Activated CD8-positive, alpha-beta memory T cell treated with anti-CD3 and anti-CD28 coated beads, Interleukin-2, amount 50 U/mL, for 24 hours (primary cell): Measurements from ENCODE around the gene IL7R.
"Not testable (repeated sequence)": the region's sequence is repeated elsewhere in the genome, so short reads cannot be mapped to it uniquely, and the experiment has no call there.

ENCODE experiments used
- DNase-seq: peaks from one replicate; pipeline ENCODE4 v3.0.0-alpha.2; 2020; ENCODE audit errors: extremely low read depth

The IL7R gene

DNA sequence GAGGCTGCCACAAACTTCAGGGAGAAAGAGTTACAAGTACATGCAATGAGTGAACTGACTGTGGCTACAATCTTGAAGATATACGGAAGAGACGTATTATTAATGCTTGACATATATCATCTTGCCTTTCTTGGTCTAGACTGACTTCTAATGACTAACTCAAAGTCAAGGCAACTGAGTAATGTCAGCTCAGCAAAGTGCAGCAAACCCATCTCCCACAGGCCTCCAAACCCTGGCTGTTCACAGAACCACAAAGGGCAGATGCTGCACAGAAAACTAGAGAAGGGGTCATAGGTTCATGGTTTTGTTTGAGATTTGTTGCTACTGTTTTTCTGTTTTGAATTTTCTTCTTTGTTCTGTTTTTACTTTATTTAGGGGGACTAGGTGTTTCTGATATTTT is 21.0 kb downstream of the IL7R start:
- no peak for DNase-seq

DNA sequence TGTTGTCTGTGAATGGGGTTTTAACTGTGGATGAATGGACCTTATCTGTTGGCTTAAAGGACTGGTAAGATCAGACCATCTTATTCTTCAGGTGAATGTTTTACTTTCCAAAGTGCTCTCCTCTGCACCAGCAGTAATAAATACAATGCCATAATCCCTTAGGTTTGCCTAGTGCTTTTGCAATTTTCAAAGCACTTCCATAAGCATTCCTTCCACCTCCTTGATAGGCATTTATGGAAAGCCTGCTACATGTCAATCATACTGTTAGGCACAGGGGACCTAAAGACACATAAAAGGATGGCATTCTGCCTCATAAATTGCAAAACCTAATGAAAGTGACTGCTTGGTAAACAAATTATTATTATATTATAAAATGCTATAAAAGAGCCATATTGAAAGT is 21.4 kb downstream of the IL7R start:
- DNase-seq, result no peak

DNA sequence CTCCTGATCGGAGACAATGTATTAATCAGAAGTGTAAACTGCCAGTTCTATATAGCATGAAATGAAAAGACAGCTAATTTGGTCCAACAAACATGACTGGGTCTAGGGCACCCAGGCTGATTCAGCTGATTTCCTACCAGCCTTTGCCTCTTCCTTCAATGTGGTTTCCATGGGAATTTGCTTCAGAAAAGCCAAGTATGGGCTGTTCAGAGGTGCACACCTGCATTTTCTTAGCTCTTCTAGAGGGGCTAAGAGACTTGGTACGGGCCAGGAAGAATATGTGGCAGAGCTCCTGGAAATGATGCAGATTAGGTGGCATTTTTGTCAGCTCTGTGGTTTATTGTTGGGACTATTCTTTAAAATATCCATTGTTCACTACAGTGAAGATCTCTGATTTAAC is 22.4 kb downstream of the IL7R start:
- no peak for DNase-seq

DNA sequence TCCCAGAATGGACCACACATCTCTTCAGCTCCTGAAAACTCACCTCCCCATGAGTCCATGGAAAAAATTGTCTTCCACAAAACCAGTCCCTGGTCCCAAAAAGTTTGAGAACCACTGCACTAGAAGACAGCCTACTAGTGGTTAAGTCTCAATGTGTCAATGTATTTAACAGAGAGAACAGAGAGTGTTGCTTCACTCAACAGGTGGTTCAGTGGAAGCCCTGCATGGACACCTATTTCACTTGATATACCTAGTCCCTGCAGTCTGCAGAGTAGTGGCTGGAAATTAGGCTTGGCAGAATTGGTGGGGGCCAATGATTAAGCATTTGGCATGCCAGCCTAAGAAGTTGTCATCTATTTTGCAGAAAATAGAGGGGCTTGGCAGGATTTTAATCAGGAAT is 23.0 kb downstream of the IL7R start:
- DNase-seq, result no peak

DNA sequence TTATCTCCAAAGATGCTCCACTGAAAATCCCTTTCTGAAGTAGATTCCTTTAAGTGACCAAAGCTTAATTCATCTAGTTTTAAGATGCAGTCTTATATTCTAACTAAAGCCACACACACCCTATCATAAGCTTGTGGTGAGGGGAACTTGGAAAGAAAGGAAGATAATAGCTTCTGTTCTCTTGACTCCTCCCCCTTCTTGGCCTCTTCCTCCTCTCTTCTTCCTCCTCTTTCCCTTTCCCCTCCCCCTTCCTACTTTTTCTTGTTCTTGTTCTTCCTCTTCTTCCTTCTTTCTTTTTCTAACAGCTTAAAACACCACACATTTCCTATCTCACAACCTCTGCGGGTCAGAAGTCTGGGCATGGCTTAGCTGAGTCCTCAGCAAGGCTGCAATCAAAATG is 23.5 kb downstream of the IL7R start:
- no peak for DNase-seq

DNA sequence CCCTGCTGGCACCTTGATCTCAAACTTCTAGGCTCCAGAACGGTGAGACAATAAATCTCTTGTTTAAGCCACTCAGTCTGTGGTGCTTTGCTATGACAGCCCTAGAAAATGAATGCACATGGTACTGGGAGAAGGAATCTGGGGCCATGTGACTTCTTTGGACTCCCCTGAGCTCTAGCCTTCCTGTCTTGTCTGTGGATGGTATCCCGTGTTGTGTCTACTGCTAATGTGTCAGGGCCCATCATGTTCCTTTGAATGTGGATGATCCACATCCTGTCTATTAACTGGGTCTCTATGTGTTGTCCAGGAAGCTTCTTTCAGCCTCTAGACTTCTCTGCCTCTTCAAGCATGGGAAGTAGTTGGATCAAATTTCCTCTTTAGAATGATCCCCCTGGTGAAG is 25.1 kb downstream of the IL7R start:
- no peak for DNase-seq

DNA sequence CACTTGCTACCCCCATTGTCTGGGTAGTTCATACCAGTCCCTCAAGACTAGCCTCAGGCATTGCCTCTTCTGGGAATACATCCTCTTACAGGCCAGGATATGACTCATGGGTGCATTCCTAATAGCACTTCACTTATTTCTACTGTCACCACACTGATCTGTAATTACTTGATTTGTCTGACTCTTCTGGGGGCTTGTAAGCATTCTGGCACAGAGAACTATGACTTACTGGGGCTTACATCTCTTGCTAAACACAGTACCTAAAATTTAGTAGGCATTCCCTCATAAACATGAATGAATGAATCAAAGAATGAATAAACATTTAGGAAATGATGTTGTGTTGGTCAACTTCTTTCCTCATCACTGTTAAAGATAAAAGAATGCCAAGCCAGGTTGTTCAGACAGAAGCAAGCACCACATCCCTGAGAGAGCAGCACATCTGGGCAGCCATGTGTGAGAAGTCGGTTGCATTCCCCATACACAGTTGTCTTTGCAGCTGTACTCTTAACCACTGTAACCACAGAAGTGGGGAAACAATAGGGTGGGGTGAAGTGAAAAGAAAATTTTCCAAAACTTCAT is 27.6 kb downstream of the IL7R start:
- no peak for DNase-seq

DNA sequence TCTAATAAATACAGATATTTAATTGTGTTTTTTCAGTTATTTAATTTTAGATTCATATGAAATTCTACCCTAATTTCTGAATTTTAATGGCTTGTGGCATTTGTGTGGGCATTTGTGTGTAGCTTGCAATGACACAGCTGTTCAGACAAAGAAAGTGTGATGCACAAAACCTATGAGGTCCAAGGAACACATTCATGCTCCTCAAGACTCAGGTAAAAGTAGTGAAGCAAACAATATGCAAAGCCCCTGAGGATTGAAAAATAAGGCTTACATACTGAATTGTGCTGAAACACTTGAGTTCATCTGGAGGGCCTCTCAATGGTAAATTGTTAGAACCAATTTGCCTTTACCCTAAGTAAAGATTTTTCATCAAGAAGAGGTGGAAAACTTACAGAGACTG is 28.1 kb downstream of the IL7R start:
- no peak for DNase-seq

DNA sequence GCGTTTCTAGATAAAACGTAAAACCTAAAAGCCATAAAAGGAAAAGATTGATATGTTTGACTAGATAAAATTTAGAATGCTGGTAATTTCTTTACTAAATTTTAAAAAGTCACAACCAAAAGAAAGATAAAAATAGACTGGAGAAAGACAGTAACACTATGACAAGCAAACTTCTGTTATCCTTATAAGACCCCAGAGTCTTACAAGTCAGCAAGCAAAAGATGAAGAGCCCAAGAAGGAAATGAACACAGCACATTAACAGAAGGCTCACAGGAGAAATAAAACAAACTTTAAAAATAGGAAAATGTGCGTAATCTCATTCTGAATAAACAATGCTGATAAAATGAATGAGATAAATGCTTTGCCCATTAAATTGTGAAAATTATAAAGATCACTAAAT is 29.7 kb downstream of the IL7R start:
- DNase-seq, result no peak

DNA sequence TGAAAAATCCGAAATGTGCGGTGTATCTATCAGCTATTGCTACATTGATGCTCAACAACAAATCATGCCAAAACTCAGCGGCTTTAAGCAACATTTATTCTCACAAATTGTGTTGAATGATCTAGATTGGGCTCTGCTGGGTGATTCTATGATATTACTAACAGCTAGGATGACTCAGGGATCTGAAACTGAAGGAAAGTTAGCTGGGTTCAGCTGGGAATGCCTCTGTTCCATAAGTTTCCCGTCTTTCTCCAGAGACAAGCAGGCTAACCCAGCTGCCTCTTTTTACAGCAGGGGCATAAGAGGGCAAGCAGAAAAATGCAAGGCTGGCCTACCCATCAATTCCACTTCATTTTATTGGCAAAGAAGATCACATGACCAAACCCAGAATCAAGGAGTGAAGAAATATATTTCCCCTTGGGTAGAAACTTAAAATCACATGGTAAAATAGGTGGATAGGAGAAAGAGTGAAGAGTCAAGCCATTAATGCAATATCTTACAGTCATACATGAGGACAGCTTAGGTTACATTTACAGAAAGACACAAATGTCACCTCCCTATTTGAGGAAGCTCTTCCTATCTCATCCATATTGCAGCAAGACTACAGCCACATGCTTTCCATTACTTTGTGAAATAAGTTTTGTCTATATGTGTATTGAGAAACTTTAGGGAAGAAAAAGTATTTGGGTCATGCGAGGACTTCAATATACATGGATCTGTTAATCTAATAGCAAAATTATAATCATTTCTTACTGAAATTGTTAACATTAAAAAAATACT is 30.8 kb downstream of the IL7R start:
- DNase-seq, result no peak

DNA sequence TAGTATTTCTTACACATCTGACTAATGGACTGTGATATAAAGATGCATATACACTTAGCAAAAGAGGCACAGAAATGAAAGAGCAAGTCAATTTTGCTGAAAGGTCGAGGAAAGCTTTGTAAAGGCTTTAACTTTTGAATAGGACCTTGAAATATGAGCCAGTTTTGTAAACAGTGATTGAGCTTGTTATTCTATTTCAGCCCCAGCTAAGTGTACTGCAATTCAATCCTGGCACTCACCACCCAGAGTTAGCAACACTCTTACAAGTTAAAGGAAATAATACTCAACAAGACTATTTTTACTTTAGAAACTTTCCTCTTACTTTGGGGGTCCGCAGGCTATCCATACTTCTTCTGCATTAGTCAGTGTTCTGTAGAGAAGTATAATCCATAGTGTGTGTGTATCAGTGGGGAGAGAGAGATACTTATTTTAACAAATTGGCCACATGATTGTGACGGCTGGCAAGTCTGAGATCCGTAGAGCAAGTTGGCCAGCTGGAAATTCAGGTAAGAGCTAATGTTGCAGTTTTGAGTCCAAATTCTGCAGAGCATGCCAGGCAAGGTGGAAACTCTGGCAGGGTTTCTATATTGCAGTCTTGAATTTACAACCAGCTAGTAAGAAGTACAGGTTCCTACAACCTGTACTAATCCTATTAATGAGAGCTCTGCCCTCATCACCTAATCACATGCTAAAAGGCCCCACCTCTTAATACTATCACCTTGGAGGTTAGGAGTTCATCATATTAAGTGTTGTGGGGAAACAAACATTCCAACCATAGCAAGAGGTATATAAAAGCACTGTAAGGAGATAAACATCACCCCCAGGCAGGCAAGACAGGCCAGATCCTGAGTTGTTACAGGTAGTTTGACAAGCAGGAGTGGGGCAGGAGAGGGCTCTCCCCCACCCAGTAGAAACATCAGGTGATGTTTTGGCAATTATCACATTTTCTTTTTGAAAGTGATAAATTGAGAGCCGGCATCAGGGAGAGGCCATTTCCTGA is 33.6 kb downstream of the IL7R start:
- DNase-seq, result no peak

DNA sequence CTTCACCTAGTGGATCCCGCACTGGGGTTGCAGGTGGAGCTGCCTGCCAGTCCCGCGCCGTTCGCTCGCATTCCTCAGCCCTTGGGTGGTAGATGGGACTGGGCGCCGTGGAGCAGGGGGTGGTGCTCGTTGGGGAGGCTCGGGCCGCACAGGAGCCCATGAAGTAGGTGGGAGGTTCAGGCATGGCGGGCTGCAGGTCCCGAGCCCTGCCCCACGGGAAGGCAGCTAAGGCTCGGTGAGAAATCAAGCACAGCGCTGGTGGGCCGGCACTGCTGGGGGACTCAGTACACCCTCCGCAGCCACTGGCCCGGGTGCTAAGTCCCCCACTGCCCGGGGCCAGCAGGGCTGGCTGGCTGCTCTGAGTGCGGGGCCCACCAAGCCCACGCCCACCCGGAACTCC is 36.1 kb downstream of the IL7R start:
- DNase-seq, result not testable (repeated sequence)

DNA sequence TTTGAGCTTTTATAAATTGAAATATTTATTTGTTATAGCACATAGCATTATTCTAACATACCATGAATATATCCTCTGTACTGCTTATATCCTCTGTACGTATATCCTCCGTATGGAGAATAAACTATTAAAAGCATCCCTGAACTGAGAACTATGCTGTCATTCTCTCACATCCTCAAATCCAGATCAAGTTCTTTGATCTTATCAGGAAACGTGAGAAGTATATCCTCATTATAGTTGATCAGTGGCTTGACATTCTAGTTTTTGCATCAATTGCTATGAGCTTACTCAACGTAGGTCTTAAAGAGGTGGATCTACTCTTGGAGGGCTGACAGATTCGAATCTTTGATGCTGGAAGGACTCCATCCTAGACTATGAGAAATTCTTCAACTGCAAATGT is 37.4 kb downstream of the IL7R start:
- DNase-seq, result no peak

DNA sequence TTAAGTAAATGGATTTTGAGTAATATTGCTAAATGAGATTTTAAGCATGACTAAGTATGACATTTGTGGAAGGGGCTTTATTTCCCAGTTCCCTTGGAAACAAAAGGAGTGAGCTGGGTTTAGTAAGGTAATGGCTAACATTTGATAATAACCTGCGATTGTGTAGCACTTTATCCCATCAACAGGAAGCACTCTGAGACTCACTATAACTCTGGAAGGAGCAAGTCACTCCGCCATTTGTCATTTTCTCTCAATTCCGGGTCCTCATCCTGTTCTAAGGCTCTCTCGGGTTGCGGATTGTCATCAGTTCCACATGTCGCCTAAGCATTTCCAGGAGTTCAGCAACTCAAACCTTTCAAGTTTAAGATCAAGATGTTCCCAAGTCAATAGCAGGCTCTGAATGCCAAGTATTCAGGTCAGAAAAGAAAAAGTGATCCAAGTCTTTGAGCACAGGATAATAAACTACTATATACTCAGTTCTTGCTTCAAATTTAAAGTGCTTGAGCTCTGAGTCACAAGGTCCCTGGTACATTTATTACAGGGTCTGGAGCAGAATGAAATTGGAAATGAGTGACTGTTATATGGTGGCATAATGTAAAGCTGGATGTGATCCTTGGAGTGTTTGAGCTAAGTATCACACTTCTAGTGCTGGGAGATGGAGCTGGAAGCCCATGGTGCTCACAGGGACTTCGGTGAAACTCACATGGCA is 42.4 kb downstream of the IL7R start:
- DNase-seq, result no peak

DNA sequence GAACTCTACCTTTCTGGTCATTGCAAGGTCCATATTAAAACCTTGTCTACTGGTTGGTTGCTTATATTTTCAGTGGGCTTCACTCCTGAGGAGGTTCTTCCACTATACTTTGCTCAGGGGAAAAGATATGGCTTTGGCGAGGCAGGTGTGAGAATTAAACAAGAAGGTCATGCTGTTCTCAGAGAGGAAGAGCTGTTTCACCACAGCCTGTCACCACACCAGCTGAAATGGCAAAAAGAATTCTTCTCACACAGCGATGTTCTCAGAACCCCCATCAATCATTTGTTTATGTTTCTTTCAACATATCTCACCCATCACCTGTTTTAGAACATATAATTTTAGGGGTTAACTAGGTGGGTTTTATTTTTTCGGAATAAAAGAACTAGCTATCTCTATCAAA is 43.1 kb downstream of the IL7R start:
- DNase-seq, result no peak

DNA sequence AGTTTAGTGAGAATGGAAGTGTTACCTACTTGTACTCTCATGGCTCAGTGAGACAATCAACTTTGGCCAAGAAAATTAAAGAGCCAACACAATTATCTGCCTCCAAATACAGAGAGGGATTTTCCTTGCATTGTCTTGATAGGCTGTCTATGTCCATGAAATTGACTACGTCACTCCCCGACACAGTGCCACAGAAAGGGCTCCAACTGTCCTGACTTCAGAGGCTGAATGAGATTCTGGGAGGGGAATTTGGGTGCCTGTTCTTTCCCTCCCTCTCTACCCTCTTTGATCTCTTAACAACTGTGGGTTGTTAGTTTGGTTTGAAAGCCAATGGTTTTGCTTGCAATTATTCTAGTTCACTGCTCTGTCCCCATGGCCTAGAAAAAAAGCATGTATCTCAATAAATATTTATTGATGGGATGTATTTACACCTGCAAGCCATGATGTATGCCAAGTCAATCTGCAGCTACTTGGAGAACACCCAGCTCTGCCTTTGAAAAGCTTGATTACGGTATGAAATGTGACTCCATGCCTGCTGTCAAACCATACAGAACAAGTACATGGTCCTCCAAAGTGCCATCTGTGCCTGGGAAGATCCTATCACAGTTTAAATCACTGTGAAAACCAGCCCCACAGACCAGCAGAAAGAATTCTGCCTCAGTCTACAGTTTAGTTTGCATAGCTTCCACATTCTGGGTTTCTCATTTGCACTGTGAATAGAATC is 44.4 kb downstream of the IL7R start:
- no peak for DNase-seq

DNA sequence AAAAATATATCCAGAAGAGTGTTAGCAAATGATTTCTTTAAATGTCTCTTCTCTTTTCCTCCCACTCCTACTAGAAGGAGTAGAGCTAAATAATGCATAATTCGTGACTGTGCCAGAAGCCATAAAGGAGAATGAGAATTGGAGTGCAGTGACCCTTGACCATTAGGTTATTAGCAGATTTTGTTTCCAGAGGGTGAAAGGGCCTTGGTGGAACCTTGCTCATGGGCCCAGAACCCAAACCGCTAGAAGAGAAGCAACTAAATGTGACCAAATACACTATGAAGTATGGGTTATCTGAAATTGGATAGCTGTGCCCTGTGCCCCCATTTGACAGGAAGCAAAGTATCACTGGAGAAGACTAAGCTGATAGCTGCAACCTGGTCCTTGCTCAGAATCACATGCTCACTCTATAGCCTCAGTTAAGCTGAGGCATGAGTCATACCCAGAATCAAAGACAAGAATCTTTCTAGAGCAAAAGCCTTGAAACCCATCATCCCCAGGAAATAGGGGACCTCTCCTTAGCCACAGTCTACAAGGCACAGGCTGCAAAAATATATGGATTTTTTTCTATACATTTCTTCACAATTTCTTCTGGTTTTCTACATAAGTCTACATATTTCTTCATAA is 45.5 kb downstream of the IL7R start:
- DNase-seq, result no peak

DNA sequence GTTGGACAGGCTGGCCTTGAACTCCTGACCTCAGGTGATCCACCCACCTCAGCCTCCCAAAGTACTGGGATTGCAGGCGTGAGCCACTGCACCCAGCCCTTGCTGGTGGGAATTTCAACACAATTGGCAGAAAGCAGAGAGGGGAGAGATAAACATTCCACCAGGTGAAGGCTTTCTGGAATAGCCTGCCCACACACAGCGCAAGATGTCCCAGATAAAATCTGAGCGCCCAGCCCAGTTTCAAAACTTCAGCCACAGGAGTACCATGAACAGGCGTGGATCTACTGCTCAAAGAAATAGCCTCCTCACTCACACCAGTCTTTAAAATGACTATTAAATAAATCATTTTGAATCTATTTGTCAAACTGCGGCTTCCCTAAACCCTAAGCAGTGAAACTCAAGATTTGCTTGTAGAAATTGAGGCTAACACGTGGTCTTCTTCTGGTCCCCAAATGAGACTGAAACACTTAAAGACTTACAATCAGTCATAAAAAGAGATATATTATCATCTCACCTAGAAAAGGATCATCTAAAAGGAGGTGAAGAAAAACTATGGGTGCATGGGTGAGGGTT is 47.0 kb downstream of the IL7R start:
- DNase-seq, result no peak

DNA sequence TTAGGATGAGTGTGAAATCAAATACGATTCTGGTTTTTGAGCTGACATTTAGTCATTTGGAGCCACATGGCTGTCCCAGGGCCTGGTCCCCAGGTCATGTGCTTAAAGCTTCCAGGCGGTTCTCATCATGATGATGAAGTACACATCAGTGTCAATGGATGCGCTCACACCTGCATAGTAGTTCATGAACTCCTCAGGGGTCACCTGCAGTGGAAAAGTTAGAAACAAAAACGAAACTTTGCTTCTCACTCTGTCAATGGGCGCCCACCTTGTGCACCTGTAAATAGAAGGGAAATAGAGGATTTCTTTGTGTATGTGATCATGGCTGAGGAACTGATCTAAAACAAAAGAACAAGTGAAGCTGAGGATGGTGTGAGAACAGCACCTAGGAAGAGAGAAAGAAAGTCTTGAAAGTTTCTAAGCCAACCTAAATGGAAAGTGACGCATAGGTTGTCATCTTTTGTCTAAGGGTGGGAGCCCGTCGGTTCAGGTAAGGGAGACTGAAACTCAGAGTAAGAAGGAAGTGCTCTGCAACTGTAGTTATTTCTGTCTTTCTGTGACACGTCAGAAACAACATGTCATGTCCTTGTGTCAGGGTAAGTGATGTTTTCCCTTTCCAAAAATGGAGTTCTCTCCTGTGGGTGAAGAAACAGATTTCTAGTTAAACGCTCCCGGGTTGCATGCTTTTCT is 47.9 kb downstream of the IL7R start:
- no peak for DNase-seq

DNA sequence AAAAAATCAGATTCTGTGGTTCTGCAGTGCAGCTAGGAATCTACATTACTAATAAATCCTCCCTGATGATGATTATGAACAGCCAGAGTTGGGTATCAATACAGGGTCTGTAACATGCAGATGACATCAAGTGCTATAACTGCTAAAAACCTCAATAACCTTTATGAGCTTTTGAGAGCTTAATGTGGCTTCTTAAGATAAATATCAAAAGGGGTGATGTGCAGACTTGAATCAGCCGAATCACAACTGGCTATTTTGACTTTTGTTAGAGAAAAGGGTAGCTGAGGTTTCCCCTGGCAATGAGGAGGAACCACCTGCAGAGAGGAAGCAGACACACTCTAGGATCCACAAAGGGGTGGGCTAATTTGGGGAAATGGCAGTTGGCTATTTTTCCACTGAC is 51.5 kb downstream of the IL7R start:
- no peak for DNase-seq
